ENCODE measurements around the gene DOCK11.
A peak's percentile ranks its signal among the peaks of the same experiment; 100 is the strongest.

Gene DOCK11

GRCh38 chrX:118508635-118509034, 13.0 kb downstream of the DOCK11 start:
- Mint-ChIP-seq H3K4me1 (peaks cover 13 to 45% of the 10 kb centered on the region in 2 donors), H3K36me3 (peaks cover 15 to 22% of the 10 kb centered on the region in 2 donors), H3K27me3 (no peaks in the 10 kb centered on the region), H3K4me3 (no peak overlapping the region), H3K27ac (peak overlapping the region; percentile 74), H3K9me3 (peaks cover 0 to 2% of the 10 kb centered on the region in 2 donors)
- no peak for ATAC-seq (replicated peaks)
- DNase-seq: no peak

GRCh38 chrX:118510111-118510510, 14.5 kb downstream of the DOCK11 start:
- H3K4me3 Mint-ChIP-seq: no peak overlapping the region
- peaks cover 30 to 34% of the 10 kb centered on the region in 2 donors for H3K36me3 Mint-ChIP-seq

GRCh38 chrX:118513120-118513898, 17.7 kb downstream of the DOCK11 start:
- DNase-seq (no peak), ATAC-seq (replicated peaks) (no peak)
- H3K27ac Mint-ChIP-seq: peak overlapping the region; percentile 6
- peaks cover 12 to 43% of the 10 kb centered on the region in 2 donors for H3K4me1 Mint-ChIP-seq
- H3K9me3 Mint-ChIP-seq: peaks cover 0 to 3% of the 10 kb centered on the region in 2 donors
- no peaks in the 10 kb centered on the region for H3K27me3 Mint-ChIP-seq
- H3K36me3 Mint-ChIP-seq: peaks cover 37 to 39% of the 10 kb centered on the region in 2 donors
- peak overlapping the region in 1 of 2 donors; percentile 25 for H3K4me3 Mint-ChIP-seq

More at GRCh38 chrX:118510111-118510510, 14.5 kb downstream of the DOCK11 start:
- peaks cover 0 to 3% of the 10 kb centered on the region in 2 donors for H3K9me3 Mint-ChIP-seq
- peak overlapping the region; percentile 38 for H3K27ac Mint-ChIP-seq
- ATAC-seq (replicated peaks): no peak
- peaks cover 13 to 47% of the 10 kb centered on the region in 2 donors for H3K4me1 Mint-ChIP-seq
- DNase-seq: no peak
- H3K27me3 Mint-ChIP-seq: no peaks in the 10 kb centered on the region

GRCh38 chrX:118519411-118520215, 24.0 kb downstream of the DOCK11 start:
- Mint-ChIP-seq H3K4me1 (peaks cover 24 to 52% of the 10 kb centered on the region in 2 donors), H3K27me3 (no peaks in the 10 kb centered on the region), H3K27ac (peak overlapping the region; percentile 20), H3K4me3 (no peak overlapping the region), H3K36me3 (peaks cover 13 to 15% of the 10 kb centered on the region in 2 donors), H3K9me3 (no peaks in the 10 kb centered on the region)
- ATAC-seq (replicated peaks) (peak; percentile 59 to 76), DNase-seq (no peak)

GRCh38 chrX:118520216-118521206, 24.9 kb downstream of the DOCK11 start:
- Mint-ChIP-seq H3K27me3 (no peaks in the 10 kb centered on the region), H3K36me3 (peaks cover 4 to 6% of the 10 kb centered on the region in 2 donors), H3K9me3 (no peaks in the 10 kb centered on the region), H3K4me3 (no peak overlapping the region), H3K27ac (peak overlapping the region; percentile 31), H3K4me1 (peaks cover 24 to 54% of the 10 kb centered on the region in 2 donors)
- no peak for ATAC-seq (replicated peaks)
- DNase-seq: no peak

- Mint-ChIP-seq H3K36me3 (peaks cover 4% of the 10 kb centered on the region in 2 donors), H3K9me3 (no peaks in the 10 kb centered on the region), H3K4me1 (peaks cover 31 to 62% of the 10 kb centered on the region in 2 donors), H3K27ac (no peak overlapping the region), H3K4me3 (no peak overlapping the region), H3K27me3 (no peaks in the 10 kb centered on the region)
- ATAC-seq (replicated peaks): no peak
- DNase-seq: no peak
These were observed 25.8 kb downstream of the DOCK11 start for GRCh38 chrX:118521435-118521834.

- ATAC-seq (replicated peaks) (no peak), DNase-seq (no peak)
- peaks cover 32 to 64% of the 10 kb centered on the region in 2 donors for H3K4me1 Mint-ChIP-seq
- H3K9me3 Mint-ChIP-seq: no peaks in the 10 kb centered on the region
- no peaks in the 10 kb centered on the region for H3K27me3 Mint-ChIP-seq
- no peak overlapping the region for H3K4me3 Mint-ChIP-seq
- H3K36me3 Mint-ChIP-seq: peaks cover 3 to 5% of the 10 kb centered on the region in 2 donors
- peak overlapping the region; percentile 37 for H3K27ac Mint-ChIP-seq
These were observed 26.8 kb downstream of the DOCK11 start for GRCh38 chrX:118522230-118522926.

- H3K9me3 Mint-ChIP-seq: no peaks in the 10 kb centered on the region
- peak overlapping the region; percentile 75 for H3K27ac Mint-ChIP-seq
- no peaks in the 10 kb centered on the region for H3K27me3 Mint-ChIP-seq
- H3K36me3 Mint-ChIP-seq: peaks cover 3 to 5% of the 10 kb centered on the region in 2 donors
- ATAC-seq (replicated peaks): peak in 1 of 2 donors; percentile 16
- H3K4me1 Mint-ChIP-seq: peaks cover 31 to 57% of the 10 kb centered on the region in 2 donors
- H3K4me3 Mint-ChIP-seq: no peak overlapping the region
- no peak for DNase-seq
These were observed 28.3 kb downstream of the DOCK11 start for GRCh38 chrX:118523920-118524319.

- Mint-ChIP-seq H3K27me3 (no peaks in the 10 kb centered on the region), H3K4me3 (no peak overlapping the region), H3K27ac (no peak overlapping the region), H3K9me3 (peaks cover under 1 to 2% of the 10 kb centered on the region in 2 donors), H3K36me3 (peaks cover 6% of the 10 kb centered on the region in 2 donors), H3K4me1 (peaks cover 33 to 56% of the 10 kb centered on the region in 2 donors)
- ATAC-seq (replicated peaks): no peak
- no peak for DNase-seq
These were observed 28.7 kb downstream of the DOCK11 start for GRCh38 chrX:118524344-118524743.

GRCh38 chrX:118525174-118525730, 29.6 kb downstream of the DOCK11 start:
- DNase-seq: no peak
- Mint-ChIP-seq H3K4me1 (peaks cover 37 to 56% of the 10 kb centered on the region in 2 donors), H3K27me3 (no peaks in the 10 kb centered on the region), H3K4me3 (no peak overlapping the region), H3K36me3 (peaks cover 9 to 10% of the 10 kb centered on the region in 2 donors), H3K27ac (peak overlapping the region; percentile 1), H3K9me3 (peaks cover 2 to 5% of the 10 kb centered on the region in 2 donors)
- no peak for ATAC-seq (replicated peaks)

GRCh38 chrX:118526149-118526548, 30.5 kb downstream of the DOCK11 start:
- no peak for DNase-seq
- ATAC-seq (replicated peaks): peak; percentile 30
- Mint-ChIP-seq H3K36me3 (peaks cover 10 to 12% of the 10 kb centered on the region in 2 donors), H3K4me3 (peak overlapping the region in 1 of 2 donors; percentile 39), H3K27ac (peak overlapping the region; percentile 95), H3K27me3 (no peaks in the 10 kb centered on the region), H3K9me3 (peaks cover 2 to 5% of the 10 kb centered on the region in 2 donors), H3K4me1 (peaks cover 39 to 59% of the 10 kb centered on the region in 2 donors)

GRCh38 chrX:118528071-118528737, 32.6 kb downstream of the DOCK11 start:
- Mint-ChIP-seq H3K27me3 (no peaks in the 10 kb centered on the region), H3K36me3 (peaks cover 16 to 19% of the 10 kb centered on the region in 2 donors), H3K9me3 (peaks cover 2 to 10% of the 10 kb centered on the region in 2 donors), H3K4me1 (peaks cover 41 to 60% of the 10 kb centered on the region in 2 donors), H3K4me3 (peak overlapping the region; percentile 86 to 87), H3K27ac (peak overlapping the region; percentile 94)
- peak; percentile 73 to 78 for ATAC-seq (replicated peaks)
- peak; percentile 26 for DNase-seq

All from stimulated activated naive B cell treated with anti-CD40 and anti-IgM and Interleukin-4, amounts not matched to agents 10 μg/mL and 1 μg/mL and 100 μg/mL, for 72 hours (primary cell).